ENCODE measurements around the gene SRRD. TPM values are rescaled to one million over a fixed set of nuclear protein-coding genes. Genes with fewer than 3 reads are reported as not detected.

SRRD gene
- total and polyA plus RNA-seq, 8 donors = 4.0 to 64.2 (median 10.0) TPM

DNA sequence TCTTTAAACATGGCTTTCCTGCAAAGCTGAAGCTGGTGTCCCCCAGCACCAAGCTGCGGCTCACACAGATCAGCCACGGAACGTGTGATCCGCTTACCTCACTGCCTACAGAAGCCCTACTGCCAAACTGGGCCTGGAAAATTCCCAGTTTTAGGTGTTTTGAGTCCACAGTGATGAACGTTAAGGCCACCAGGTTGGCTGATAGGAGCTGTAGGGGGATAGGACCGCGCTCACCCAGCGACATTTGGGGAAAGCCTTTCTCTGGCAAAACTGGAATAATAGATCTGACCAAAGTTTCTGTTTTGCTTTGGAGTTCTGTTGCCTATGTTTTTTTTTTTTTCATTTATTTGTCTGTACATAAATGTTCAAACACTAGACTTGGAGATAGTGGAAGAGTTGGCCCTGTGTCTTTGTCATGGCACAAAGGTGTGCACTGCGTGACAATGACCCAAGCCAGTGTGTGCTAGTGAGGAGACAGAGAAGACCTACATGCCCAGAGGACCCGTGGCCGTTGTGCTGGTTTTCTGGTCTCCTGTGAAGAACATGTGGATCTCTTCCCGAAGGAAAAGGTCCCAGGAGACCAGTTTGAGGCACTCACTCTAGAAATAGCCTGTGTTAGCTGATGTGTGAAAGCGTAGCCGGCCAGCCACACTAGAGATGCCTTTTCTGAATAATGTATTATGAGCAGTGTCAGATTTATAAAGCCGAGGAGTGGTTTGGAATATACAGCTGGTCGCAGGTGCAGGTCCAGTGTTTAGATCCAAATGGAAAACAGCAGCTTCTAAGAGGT lies 39.6 kb upstream of the SRRD start:
- Histone ChIP-seq H3K27me3 (no peaks in the 10 kb centered on the region), H3K36me3 (peaks cover 0 to 14% (median 9%) of the 10 kb centered on the region in 4 donors), H3K9me3 (no peaks in the 10 kb centered on the region), H3K4me3 (no peak overlapping the region), H3K27ac (no peak overlapping the region), H3K4me1 (peaks cover 0 to 17% (median 1%) of the 10 kb centered on the region in 4 donors)
- WGBS, 5 donors = 88 to 92% (median 90%) methylated on average over 16 of the region's 16 CpGs
- intact Hi-C loops (cut with DNase I; ENCODE audit: low total_unique reads) = no loop called here
- TF ChIP-seq POLR2AphosphoS5 (IDR thresholded peaks at IDR 0.05) (no peak), EP300 (IDR thresholded peaks at IDR 0.05) (no peak), POLR2A (IDR thresholded peaks at IDR 0.05) (no peak)
- TF ChIP-seq, protein P1, sequence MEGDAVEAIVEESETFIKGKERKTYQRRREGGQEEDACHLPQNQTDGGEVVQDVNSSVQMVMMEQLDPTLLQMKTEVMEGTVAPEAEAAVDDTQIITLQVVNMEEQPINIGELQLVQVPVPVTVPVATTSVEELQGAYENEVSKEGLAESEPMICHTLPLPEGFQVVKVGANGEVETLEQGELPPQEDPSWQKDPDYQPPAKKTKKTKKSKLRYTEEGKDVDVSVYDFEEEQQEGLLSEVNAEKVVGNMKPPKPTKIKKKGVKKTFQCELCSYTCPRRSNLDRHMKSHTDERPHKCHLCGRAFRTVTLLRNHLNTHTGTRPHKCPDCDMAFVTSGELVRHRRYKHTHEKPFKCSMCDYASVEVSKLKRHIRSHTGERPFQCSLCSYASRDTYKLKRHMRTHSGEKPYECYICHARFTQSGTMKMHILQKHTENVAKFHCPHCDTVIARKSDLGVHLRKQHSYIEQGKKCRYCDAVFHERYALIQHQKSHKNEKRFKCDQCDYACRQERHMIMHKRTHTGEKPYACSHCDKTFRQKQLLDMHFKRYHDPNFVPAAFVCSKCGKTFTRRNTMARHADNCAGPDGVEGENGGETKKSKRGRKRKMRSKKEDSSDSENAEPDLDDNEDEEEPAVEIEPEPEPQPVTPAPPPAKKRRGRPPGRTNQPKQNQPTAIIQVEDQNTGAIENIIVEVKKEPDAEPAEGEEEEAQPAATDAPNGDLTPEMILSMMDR (IDR thresholded peaks at IDR 0.05) = no peak
- no peak for DNase-seq

- no peak overlapping the region for H3K27ac ChIP-seq
- intact Hi-C loops (cut with DNase I; ENCODE audit: low total_unique reads) = no loop called here
- TF ChIP-seq POLR2AphosphoS5 (IDR thresholded peaks at IDR 0.05) = no peak
- no peak for TF ChIP-seq POLR2A (IDR thresholded peaks at IDR 0.05)
- TF ChIP-seq, protein P1 (IDR thresholded peaks at IDR 0.05) = no peak
- no peak for TF ChIP-seq EP300 (IDR thresholded peaks at IDR 0.05)
- H3K36me3 ChIP-seq = peaks cover 0 to 17% (median 11%) of the 10 kb centered on the region in 4 donors
- H3K9me3 ChIP-seq = no peaks in the 10 kb centered on the region
- peak in 1 of 2 donors; percentile 51 for DNase-seq
- no peaks in the 10 kb centered on the region for H3K27me3 ChIP-seq
- no peak overlapping the region for H3K4me3 ChIP-seq
- H3K4me1 ChIP-seq = peaks cover 0 to 15% (median 0%) of the 10 kb centered on the region in 4 donors
- WGBS, 5 donors = 63 to 85% (median 77%) methylated on average over 8 of the region's 8 CpGs
Measured at GRCh38 chr22:26444777-26445176, 38.9 kb upstream of the SRRD start.

DNA sequence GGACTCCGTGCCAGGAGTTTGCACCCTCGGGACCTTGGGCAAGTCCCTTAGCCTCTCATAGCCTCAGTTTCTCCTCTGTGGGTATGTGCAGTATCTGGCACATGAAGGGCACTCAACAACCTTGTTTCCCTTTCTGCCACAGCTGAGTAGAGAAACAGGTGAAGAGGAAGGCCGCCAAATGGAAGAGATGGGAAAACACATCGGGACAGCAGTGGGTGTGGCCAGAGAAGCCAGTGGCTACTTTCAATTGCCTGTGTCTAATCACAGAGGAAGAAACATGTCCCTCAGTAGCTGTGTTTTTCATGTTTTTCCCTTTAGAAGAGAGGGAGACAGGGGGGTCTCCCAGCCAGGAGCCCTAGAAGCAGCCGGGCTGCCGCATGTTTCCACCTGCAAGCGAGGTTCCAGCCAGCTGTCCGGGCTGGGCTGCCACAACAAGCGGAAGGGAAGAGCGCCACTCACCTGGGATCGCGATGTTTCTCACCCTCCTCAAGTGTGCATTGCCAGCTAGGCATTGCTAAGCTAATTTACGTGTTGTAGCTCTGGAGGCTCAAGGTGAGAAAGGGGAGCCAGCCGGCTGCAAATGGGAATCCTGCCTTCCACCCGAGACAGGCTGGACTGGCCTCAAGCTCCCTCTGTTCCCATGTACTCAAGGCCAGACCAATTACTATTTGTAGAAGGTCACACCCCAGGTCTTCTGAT lies 38.0 kb upstream of the SRRD start:
- Histone ChIP-seq H3K27ac (no peak overlapping the region), H3K4me1 (peaks cover 0 to 15% (median 0%) of the 10 kb centered on the region in 4 donors), H3K27me3 (no peaks in the 10 kb centered on the region), H3K9me3 (no peaks in the 10 kb centered on the region), H3K4me3 (no peak overlapping the region), H3K36me3 (peaks cover 0 to 27% (median 20%) of the 10 kb centered on the region in 4 donors)
- whole genome bisulfite sequencing, 5 donors = 73 to 81% (median 79%) methylated on average over 15 of the region's 15 CpGs
- intact Hi-C loops (cut with DNase I; ENCODE audit: low total_unique reads) = no loop called here
- DNase-seq = peak in 1 of 2 donors; percentile 21
- TF ChIP-seq EP300 (IDR thresholded peaks at IDR 0.05) (no peak), POLR2A (IDR thresholded peaks at IDR 0.05) (no peak), POLR2AphosphoS5 (IDR thresholded peaks at IDR 0.05) (no peak)
- TF ChIP-seq, protein P1 (IDR thresholded peaks at IDR 0.05) = no peak

DNA sequence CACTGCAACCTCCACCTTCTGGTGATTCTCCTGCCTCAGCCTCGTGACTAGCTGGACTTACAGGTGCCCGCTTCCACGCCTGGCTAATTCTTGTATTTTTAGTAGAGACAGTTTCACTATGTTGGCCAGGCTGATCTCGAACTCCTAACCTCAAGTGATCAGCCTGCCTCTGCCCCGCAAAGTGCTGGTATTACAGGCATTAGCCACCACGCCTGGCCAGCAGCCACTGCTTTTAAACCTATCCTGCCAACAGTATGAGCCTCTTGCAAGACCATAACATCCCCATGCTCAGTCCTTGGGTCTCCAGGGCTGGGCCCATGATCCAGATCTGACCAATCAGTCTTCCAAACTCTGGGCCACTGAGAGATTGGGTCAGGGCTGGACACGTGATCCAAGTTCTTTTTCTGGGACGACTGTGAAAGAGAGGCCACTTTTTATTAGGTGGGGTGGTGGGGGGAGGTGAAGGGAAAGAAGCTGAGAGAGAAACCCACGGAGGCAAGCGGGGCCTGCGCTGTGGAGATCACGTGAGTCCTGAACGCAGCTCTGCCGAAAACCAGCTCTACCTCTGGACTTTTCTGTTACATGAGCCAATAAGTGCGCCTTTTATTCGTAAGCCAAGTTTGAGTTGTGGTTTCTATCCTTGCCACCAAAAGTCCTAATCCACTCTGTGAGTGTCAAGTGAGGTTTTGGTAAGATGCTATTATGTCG lies 36.7 kb upstream of the SRRD start:
- peak in 1 of 2 donors; percentile 15 for DNase-seq
- intact Hi-C loops (cut with DNase I; ENCODE audit: low total_unique reads) = no loop called here
- TF ChIP-seq POLR2AphosphoS5 (IDR thresholded peaks at IDR 0.05) = no peak
- TF ChIP-seq, protein P1 (IDR thresholded peaks at IDR 0.05) = no peak
- Histone ChIP-seq H3K36me3 (peaks cover 10 to 39% (median 33%) of the 10 kb centered on the region in 4 donors), H3K27ac (peak overlapping the region in 1 of 5 donors; percentile 69), H3K4me1 (peaks cover 0 to 15% (median 0%) of the 10 kb centered on the region in 4 donors), H3K27me3 (no peaks in the 10 kb centered on the region), H3K9me3 (no peaks in the 10 kb centered on the region), H3K4me3 (peak overlapping the region in 1 of 4 donors; percentile 0)
- WGBS, 5 donors = 77 to 89% (median 87%) methylated on average over 17 of the region's 17 CpGs

Measured in stomach (tissue), 9 donors.